MM.1S (cell line): ENCODE data around the gene TBX4.

Experiments
- CTCF ChIP-seq: fragments of 300-600 bp; sonication (generic); IDR thresholded peaks from 2 replicates; pipeline ENCODE4 v1.5.1; 2016; ENCODE audit warnings: antibody characterized with exemption, low read length, mixed read lengths
- EZH2 ChIP-seq: fragments of 300-600 bp; sonication (generic); optimal IDR thresholded peaks from 2 replicates; pipeline ENCODE3; 2017; ENCODE audit warnings: low read depth, mild to moderate bottlenecking, antibody characterized with exemption, low read length, mixed read lengths
- EZH2phosphoT487 ChIP-seq: fragments of 300-600 bp; sonication (generic); IDR thresholded peaks from 2 replicates; pipeline ENCODE4 v1.6.1; 2018; ENCODE audit warnings: antibody characterized with exemption, low read length

- TF ChIP-seq CTCF (no peak), EZH2phosphoT487 (no peak), EZH2 (no peak)
Observed at GRCh38 chr17:61483778-61484116, 31.5 kb downstream of the TBX4 start.
